ENCODE measurements around the gene RPS6KA5.
"Not testable (repeated sequence)": the region's sequence is repeated elsewhere in the genome, so short reads cannot be mapped to it uniquely, and the experiment has no call there.

RPS6KA5 gene

GRCh38 chr14:91040545-91040944 lies 19.9 kb downstream of the RPS6KA5 start:
- TF ChIP-seq, protein P1, sequence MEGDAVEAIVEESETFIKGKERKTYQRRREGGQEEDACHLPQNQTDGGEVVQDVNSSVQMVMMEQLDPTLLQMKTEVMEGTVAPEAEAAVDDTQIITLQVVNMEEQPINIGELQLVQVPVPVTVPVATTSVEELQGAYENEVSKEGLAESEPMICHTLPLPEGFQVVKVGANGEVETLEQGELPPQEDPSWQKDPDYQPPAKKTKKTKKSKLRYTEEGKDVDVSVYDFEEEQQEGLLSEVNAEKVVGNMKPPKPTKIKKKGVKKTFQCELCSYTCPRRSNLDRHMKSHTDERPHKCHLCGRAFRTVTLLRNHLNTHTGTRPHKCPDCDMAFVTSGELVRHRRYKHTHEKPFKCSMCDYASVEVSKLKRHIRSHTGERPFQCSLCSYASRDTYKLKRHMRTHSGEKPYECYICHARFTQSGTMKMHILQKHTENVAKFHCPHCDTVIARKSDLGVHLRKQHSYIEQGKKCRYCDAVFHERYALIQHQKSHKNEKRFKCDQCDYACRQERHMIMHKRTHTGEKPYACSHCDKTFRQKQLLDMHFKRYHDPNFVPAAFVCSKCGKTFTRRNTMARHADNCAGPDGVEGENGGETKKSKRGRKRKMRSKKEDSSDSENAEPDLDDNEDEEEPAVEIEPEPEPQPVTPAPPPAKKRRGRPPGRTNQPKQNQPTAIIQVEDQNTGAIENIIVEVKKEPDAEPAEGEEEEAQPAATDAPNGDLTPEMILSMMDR (IDR thresholded peaks at IDR 0.05; ENCODE audit: low read depth, low read length) = no peak
- H3K27ac ChIP-seq = no peak overlapping the region
- no peaks in the 10 kb centered on the region for H3K36me3 ChIP-seq
- H3K9me3 ChIP-seq (ENCODE audit: severe bottlenecking) = no peaks in the 10 kb centered on the region
- no peak for DNase-seq
- H3K4me3 ChIP-seq (ENCODE audit: low read depth, low read length) = no peak overlapping the region
- H3K27me3 ChIP-seq (ENCODE audit: insufficient read depth, low read depth, severe bottlenecking) = no peaks in the 10 kb centered on the region

- TF ChIP-seq, protein P1 (IDR thresholded peaks at IDR 0.05; ENCODE audit: low read depth, low read length) = no peak
- no peak overlapping the region for H3K27ac ChIP-seq
- no peak for DNase-seq
These were observed 22.0 kb downstream of the RPS6KA5 start for GRCh38 chr14:91038439-91038838.

GRCh38 chr14:91036741-91037469 lies 23.5 kb downstream of the RPS6KA5 start:
- no peaks in the 10 kb centered on the region for H3K9me3 ChIP-seq (ENCODE audit: severe bottlenecking)
- no peak for DNase-seq
- H3K27me3 ChIP-seq (ENCODE audit: insufficient read depth, low read depth, severe bottlenecking) = no peaks in the 10 kb centered on the region
- H3K4me3 ChIP-seq (ENCODE audit: low read depth, low read length) = no peak overlapping the region
- TF ChIP-seq, protein P1 (IDR thresholded peaks at IDR 0.05; ENCODE audit: low read depth, low read length) = no peak
- H3K27ac ChIP-seq = no peak overlapping the region
- no peaks in the 10 kb centered on the region; the same call in 1 of the 2 replicates for H3K36me3 ChIP-seq

More at GRCh38 chr14:91038439-91038838, 22.0 kb downstream of the RPS6KA5 start:
- no peaks in the 10 kb centered on the region for H3K27me3 ChIP-seq (ENCODE audit: insufficient read depth, low read depth, severe bottlenecking)
- no peaks in the 10 kb centered on the region for H3K36me3 ChIP-seq
- no peaks in the 10 kb centered on the region for H3K9me3 ChIP-seq (ENCODE audit: severe bottlenecking)
- H3K4me3 ChIP-seq (ENCODE audit: low read depth, low read length) = no peak overlapping the region

DNA sequence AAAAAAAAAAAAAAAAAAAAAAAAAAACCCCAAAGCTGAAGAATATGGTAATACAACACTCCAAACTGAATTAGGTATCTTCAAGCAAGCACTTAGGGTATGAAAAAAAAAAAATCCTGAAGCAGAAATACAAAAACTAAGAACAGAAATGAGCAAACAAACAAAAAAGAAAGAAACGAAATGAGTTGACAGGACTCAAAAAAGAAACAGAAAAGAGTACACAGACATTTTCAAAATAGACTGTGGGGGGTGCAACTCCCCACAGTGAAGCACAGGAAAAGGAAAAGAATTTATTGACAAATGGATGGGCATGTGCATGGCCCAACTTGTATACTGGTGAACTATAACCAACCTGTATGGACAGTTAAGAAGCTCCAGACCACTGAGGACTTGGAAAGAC lies 24.6 kb downstream of the RPS6KA5 start:
- TF ChIP-seq, protein P1 (IDR thresholded peaks at IDR 0.05; ENCODE audit: low read depth, low read length) = no peak
- H3K27ac ChIP-seq = no peak overlapping the region
- no peaks in the 10 kb centered on the region for H3K9me3 ChIP-seq (ENCODE audit: severe bottlenecking)
- no peak for DNase-seq
- H3K36me3 ChIP-seq = no peaks in the 10 kb centered on the region; the same call in 1 of the 2 replicates
- H3K4me3 ChIP-seq (ENCODE audit: low read depth, low read length) = no peak overlapping the region
- no peaks in the 10 kb centered on the region for H3K27me3 ChIP-seq (ENCODE audit: insufficient read depth, low read depth, severe bottlenecking)

DNA sequence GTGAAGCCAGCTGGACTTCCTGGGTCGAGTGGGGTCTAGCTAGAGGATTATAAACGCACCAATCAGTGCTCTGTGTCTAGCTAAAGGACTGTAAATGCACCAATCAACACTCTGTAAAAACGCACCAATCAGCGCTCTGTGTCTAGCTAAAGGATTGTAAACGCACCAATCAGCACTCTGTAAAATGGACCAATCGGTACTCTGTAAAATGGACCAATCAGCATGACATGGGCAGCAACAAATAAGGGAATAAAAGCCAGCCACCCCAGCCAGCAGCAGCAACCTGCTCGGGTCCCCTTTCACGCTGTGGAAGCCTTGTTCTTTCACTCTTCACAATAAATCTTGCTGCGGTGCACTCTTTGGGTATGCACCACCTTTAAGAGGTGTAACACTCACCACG lies 26.1 kb downstream of the RPS6KA5 start:
- not testable (repeated sequence) for H3K9me3 ChIP-seq (ENCODE audit: severe bottlenecking); DNase-seq; H3K27ac ChIP-seq; H3K36me3 ChIP-seq; H3K27me3 ChIP-seq (ENCODE audit: insufficient read depth, low read depth, severe bottlenecking); H3K4me3 ChIP-seq (ENCODE audit: low read depth, low read length)

DNA sequence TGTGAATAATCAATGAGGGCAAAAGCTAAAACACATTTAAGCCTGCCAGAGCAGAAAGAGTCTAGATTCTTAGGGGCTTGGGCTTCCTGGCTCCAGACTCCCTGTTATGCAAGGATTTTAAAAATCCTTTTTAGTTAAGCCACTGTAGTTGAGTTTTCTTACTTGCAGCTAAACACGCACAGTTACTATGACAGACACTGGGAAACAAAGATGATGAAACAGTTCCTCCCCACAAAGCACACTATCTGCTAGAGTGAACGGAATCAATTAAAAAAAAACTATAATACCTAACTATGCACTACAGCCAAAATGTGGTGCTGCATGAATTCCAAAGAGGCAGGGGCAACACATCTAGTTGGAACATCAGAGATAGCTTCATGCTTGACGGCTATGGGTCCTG lies 28.2 kb downstream of the RPS6KA5 start:
- H3K27me3 ChIP-seq (ENCODE audit: insufficient read depth, low read depth, severe bottlenecking) = no peaks in the 10 kb centered on the region
- H3K4me3 ChIP-seq (ENCODE audit: low read depth, low read length) = no peak overlapping the region
- H3K9me3 ChIP-seq (ENCODE audit: severe bottlenecking) = no peaks in the 10 kb centered on the region
- no peak for DNase-seq
- H3K36me3 ChIP-seq = no peaks in the 10 kb centered on the region; the same call in 1 of the 2 replicates
- H3K27ac ChIP-seq = no peak overlapping the region
- TF ChIP-seq, protein P1 (IDR thresholded peaks at IDR 0.05; ENCODE audit: low read depth, low read length) = no peak

Measured in WERI-Rb-1 (cell line).